IMR-90 (cell line): ENCODE data around the gene CCDC141. TPM values are rescaled to one million over a fixed set of nuclear protein-coding genes. Genes with fewer than 3 reads are reported as not detected.

ENCODE experiments used
- ATAC-seq: fragments of 200-7000 bp; cut with Tn5 transposase; 2 replicates; pipeline ENCODE4 v1.9.1; 2020; ENCODE audit warnings: low read depth, mild to moderate bottlenecking, moderate library complexity
- BruUV-seq: library from RNA; stranded (reverse); fragments of 400-500 nt; replicated peaks from 2 replicates; lab custom pipeline; 2021; lab: Mats Ljungman, UMichigan
- CTCF ChIA-PET: fragments of 300-600 bp; formaldehyde crosslinking; extraction: SDS; loops from one replicate; lab custom pipeline; 2021; ENCODE audit warnings: antibody characterized with exemption; lab: Yijun Ruan, JAX
- POLR2A ChIA-PET: fragments of 300-600 bp; sonication (Branson Sonifier 250); formaldehyde crosslinking; loops from one replicate; lab custom pipeline; 2022; ENCODE audit warnings: antibody characterized with exemption; ENCODE audit not compliant: unreplicated experiment; lab: Charles Lee
- DNase-seq: peaks from one replicate; pipeline ENCODE4 v3.0.0; 2013
- H2AFZ ChIP-seq: replicated peaks from 2 replicates; pipeline ENCODE3; 2013; ENCODE audit warnings: low read length, mild to moderate bottlenecking; ENCODE audit not compliant: poor library complexity
- H2AK5ac ChIP-seq: 2 replicates; pipeline ENCODE4 v1.6.1; 2013; ENCODE audit warnings: low read depth, low read length, inconsistent platforms
- H2AK9ac ChIP-seq: replicated peaks from 2 replicates; pipeline ENCODE3; 2013; ENCODE audit warnings: mild to moderate bottlenecking, low read depth, low read length, moderate library complexity; ENCODE audit not compliant: poor library complexity
- H2BK120ac ChIP-seq: 2 replicates; pipeline ENCODE4 v1.6.1; 2013; ENCODE audit warnings: low read depth, low read length, inconsistent platforms
- H2BK15ac ChIP-seq: 3 replicates; pipeline ENCODE4 v1.6.1; 2013; ENCODE audit warnings: low read depth, low read length, inconsistent platforms
- H2BK20ac ChIP-seq: 2 replicates; pipeline ENCODE4 v1.6.1; 2013; ENCODE audit warnings: low read depth, mild to moderate bottlenecking, inconsistent platforms, low read length, moderate library complexity
- H2BK5ac ChIP-seq: 2 replicates; pipeline ENCODE4 v1.6.1; 2013; ENCODE audit warnings: mild to moderate bottlenecking, low read depth, low read length, inconsistent platforms; ENCODE audit not compliant: poor library complexity, severe bottlenecking
- H3K14ac ChIP-seq: replicated peaks from 2 replicates; pipeline ENCODE4 v1.6.1; 2013; ENCODE audit warnings: low read depth, low read length, inconsistent platforms
- H3K18ac ChIP-seq: 2 replicates; pipeline ENCODE4 v1.6.1; 2013; ENCODE audit warnings: low read depth, low read length, control low read depth
- H3K23ac ChIP-seq: 2 replicates; pipeline ENCODE4 v1.6.1; 2013; ENCODE audit warnings: low read depth, low read length, inconsistent platforms
- H3K27ac ChIP-seq: 2 replicates; pipeline ENCODE4 v1.5.1; 2013; ENCODE audit warnings: mild to moderate bottlenecking, control low read depth, low read length; ENCODE audit not compliant: insufficient read depth
- H3K27me3 ChIP-seq: 2 replicates; pipeline ENCODE4 v1.6.1; 2013; ENCODE audit warnings: low read length; ENCODE audit not compliant: control insufficient read depth, insufficient read depth
- H3K36me3 ChIP-seq: 2 replicates; pipeline ENCODE4 v1.6.1; 2013; ENCODE audit warnings: low read length, mixed read lengths; ENCODE audit not compliant: control insufficient read depth, insufficient read depth
- H3K4ac ChIP-seq: 2 replicates; pipeline ENCODE4 v1.6.1; 2013; ENCODE audit warnings: low read depth, low read length, inconsistent platforms
- H3K4me1 ChIP-seq: 2 replicates; pipeline ENCODE4 v1.6.1; 2013; ENCODE audit warnings: low read length, mixed read lengths; ENCODE audit not compliant: control insufficient read depth, insufficient read depth
- H3K4me2 ChIP-seq: 2 replicates; pipeline ENCODE4 v1.6.1; 2013; ENCODE audit warnings: low read depth, mild to moderate bottlenecking, control low read depth, low read length, moderate library complexity
- H3K4me3 ChIP-seq: 2 replicates; pipeline ENCODE4 v1.5.1; 2013; ENCODE audit warnings: low read depth, mild to moderate bottlenecking, control low read depth, low read length, moderate library complexity; ENCODE audit not compliant: insufficient read depth
- H3K56ac ChIP-seq: 2 replicates; pipeline ENCODE4 v1.6.1; 2013; ENCODE audit warnings: low read length, inconsistent platforms; ENCODE audit not compliant: insufficient read depth; ENCODE audit errors: extremely low read depth
- H3K79me1 ChIP-seq, 2 experiments: 2 replicates each; pipeline ENCODE4 v1.6.1; 2013; ENCODE audit warnings: low read length in 2 of 2, inconsistent platforms in 1 of 2, low read depth in 1 of 2
- H3K9ac ChIP-seq: 2 replicates; pipeline ENCODE4 v1.6.1; 2013; ENCODE audit warnings: low read depth, low read length, control low read depth
- H3K9me1 ChIP-seq: 2 replicates; pipeline ENCODE4 v1.6.1; 2013; ENCODE audit warnings: low read length, inconsistent platforms; ENCODE audit not compliant: insufficient read depth
- H3K9me3 ChIP-seq: 2 replicates; pipeline ENCODE4 v1.6.1; 2013; ENCODE audit warnings: low read length; ENCODE audit not compliant: control insufficient read depth, insufficient read depth
- H4K20me1 ChIP-seq: 2 replicates; pipeline ENCODE4 v1.6.1; 2013; ENCODE audit warnings: low read length, inconsistent platforms; ENCODE audit not compliant: insufficient read depth
- H4K5ac ChIP-seq: 2 replicates; pipeline ENCODE4 v1.6.1; 2013; ENCODE audit warnings: mild to moderate bottlenecking, low read depth, low read length, control low read depth
- H4K8ac ChIP-seq, 2 experiments: 2 replicates each; pipeline ENCODE4 v1.6.1; 2013; ENCODE audit warnings: low read depth in 2 of 2, low read length in 2 of 2, control low read depth in 1 of 2, inconsistent platforms in 1 of 2
- H4K91ac ChIP-seq: 2 replicates; pipeline ENCODE4 v1.6.1; 2013; ENCODE audit warnings: low read depth, low read length, inconsistent platforms; ENCODE audit not compliant: insufficient read depth
- BHLHE40 ChIP-seq: fragments of 150-350 bp; IDR thresholded peaks from 2 replicates; pipeline ENCODE4 v1.6.1; 2016; ENCODE audit warnings: mild to moderate bottlenecking, low read depth, low read length
- CTCF ChIP-seq: conservative IDR thresholded peaks from 2 replicates; pipeline ENCODE4 v1.5.1; 2012; ENCODE audit warnings: mild to moderate bottlenecking, low read depth, low read length, improper control_type of control experiment
- FOS ChIP-seq: fragments of 150-350 bp; IDR thresholded peaks from 2 replicates; pipeline ENCODE4 v1.6.1; 2016; ENCODE audit warnings: low read depth, low read length
- MAFK ChIP-seq: IDR thresholded peaks from 2 replicates; pipeline ENCODE4 v1.6.1; 2012; ENCODE audit warnings: low read depth, low read length, improper control_type of control experiment
- MXI1 ChIP-seq: IDR thresholded peaks from 2 replicates; pipeline ENCODE4 v1.6.1; 2012; ENCODE audit warnings: low read depth, mild to moderate bottlenecking, low read length, moderate library complexity, borderline replicate concordance
- POLR2A ChIP-seq: IDR thresholded peaks from 2 replicates; pipeline ENCODE4 v1.6.1; 2012; ENCODE audit warnings: mild to moderate bottlenecking, low read depth, low read length
- RAD21 ChIP-seq: IDR thresholded peaks from 2 replicates; pipeline ENCODE4 v1.6.1; 2012; ENCODE audit warnings: low read length, improper control_type of control experiment
- RCOR1 ChIP-seq: IDR thresholded peaks from 2 replicates; pipeline ENCODE4 v1.6.1; 2012; ENCODE audit warnings: mild to moderate bottlenecking, low read length, improper control_type of control experiment; ENCODE audit not compliant: insufficient replicate concordance
- WGBS, 2 experiments: methylation state at CpG; one replicate each; pipeline versions ENCODE4 v1.1.5 to v1.1.7; 2013; ENCODE audit warnings: missing lambda C conversion rate in 2 of 2; ENCODE audit not compliant: insufficient read length in 1 of 2; ENCODE audit errors: extremely low coverage in 2 of 2; 5-methylcytosine and 5-hydroxymethylcytosine counted together
- dilution Hi-C: fragments of 300-500 bp; cut with HindIII; formaldehyde crosslinking; loops from one replicate; pipeline ENCODE4 v1.14.3; 2018; ENCODE audit warnings: low sequenced_read_pairs; ENCODE audit not compliant: unreplicated experiment
- in situ Hi-C: fragments of 300-500 bp; cut with MboI; formaldehyde crosslinking; loops from 3 replicates; pipeline ENCODE4 v1.14.3; 2019; ENCODE audit warnings: low sequenced_read_pairs, inconsistent platforms, mixed read lengths
- intact Hi-C: fragments of 100-400 bp; cut with micrococcal nuclease; formaldehyde crosslinking; loops from 2 replicates; pipeline ENCODE4 v1.10.0; 2022
- polyA plus RNA-seq, 3 experiments: library from polyadenylated mRNA; depleted of rRNA; stranded (reverse); fragments of >200 nt; gene quantifications; 2 replicates each; pipeline ENCODE4 v1.2.3, GENCODE V29; 2012; ENCODE audit warnings: low replicate concordance in 1 of 3
- total RNA-seq: library from RNA; depleted of rRNA; stranded (reverse); fragments of >200 nt; gene quantifications from 2 replicates; pipeline ENCODE4 v1.2.3, GENCODE V29; 2012

The CCDC141 gene
- total and polyA plus RNA-seq, 2 of the 4 experiments (the other 2 are of a cell fraction), result not detected

- H3K23ac ChIP-seq, result no peak overlapping the region
- H2BK20ac ChIP-seq, result no peak overlapping the region
- no peaks in the 10 kb centered on the region for H3K27me3 ChIP-seq
- no peak overlapping the region for H3K9ac ChIP-seq
- no peak overlapping the region for H2AK5ac ChIP-seq
- dilution Hi-C loops, result no loop called here
- no peak overlapping the region for H3K4me3 ChIP-seq
- no peak overlapping the region for H4K5ac ChIP-seq
- no peak overlapping the region for H3K27ac ChIP-seq
- no peak overlapping the region for H2BK15ac ChIP-seq
- no peak for TF ChIP-seq CTCF
- TF ChIP-seq MXI1, result no peak
- TF ChIP-seq RAD21, result no peak
- no peak for TF ChIP-seq MAFK
- no peak for TF ChIP-seq BHLHE40
- no peak for TF ChIP-seq RCOR1
- no peak for TF ChIP-seq POLR2A
- TF ChIP-seq FOS, result no peak
- no peaks in the 10 kb centered on the region for H3K9me1 ChIP-seq
- no peak overlapping the region for H3K18ac ChIP-seq
- CTCF ChIA-PET, result no interaction called here
- no peak overlapping the region for H3K4me2 ChIP-seq
- no peak overlapping the region for H2AFZ ChIP-seq
- H4K20me1 ChIP-seq, result no peaks in the 10 kb centered on the region
- H3K36me3 ChIP-seq, result no peaks in the 10 kb centered on the region
- H3K14ac ChIP-seq, result no peak overlapping the region
- H3K9me3 ChIP-seq, result no peaks in the 10 kb centered on the region
- BruUV-seq, result no TSS peak
- H3K56ac ChIP-seq, result no peak overlapping the region
- DNase-seq (no peak), ATAC-seq (no peak)
- H4K8ac ChIP-seq, result no peak overlapping the region
- no peak overlapping the region for H2BK120ac ChIP-seq
- no peak overlapping the region for H4K91ac ChIP-seq
- no peak overlapping the region for H2AK9ac ChIP-seq
- intact Hi-C loops, result no loop called here
- H3K4me1 ChIP-seq, result no peaks in the 10 kb centered on the region
- no peak overlapping the region for H2BK5ac ChIP-seq
- in situ Hi-C loops, result no loop called here
- H3K79me1 ChIP-seq, result no peaks in the 10 kb centered on the region
- H3K4ac ChIP-seq, result no peak overlapping the region
- POLR2A ChIA-PET, result no interaction called here
- WGBS, 2 experiments, result no CpG with 5 or more reads among the region's 2 CpGs
Observed at GRCh38 chr2:179059026-179059700, 9.2 kb upstream of the CCDC141 start.
